Activated CD4-positive, alpha-beta T cell treated with anti-CD3 and anti-CD28 coated beads, Interleukin-2, Interleukin-6, amounts not matched to agents 100 ng/mL and 50 ng/mL, durations not matched to agents 16 hours and 8 hours (primary cell): ENCODE results near the gene ARFGAP1.

Experiments
- DNase-seq: peaks from one replicate; pipeline ENCODE4 v3.0.0-alpha.2; 2020

The ARFGAP1 gene

DNA sequence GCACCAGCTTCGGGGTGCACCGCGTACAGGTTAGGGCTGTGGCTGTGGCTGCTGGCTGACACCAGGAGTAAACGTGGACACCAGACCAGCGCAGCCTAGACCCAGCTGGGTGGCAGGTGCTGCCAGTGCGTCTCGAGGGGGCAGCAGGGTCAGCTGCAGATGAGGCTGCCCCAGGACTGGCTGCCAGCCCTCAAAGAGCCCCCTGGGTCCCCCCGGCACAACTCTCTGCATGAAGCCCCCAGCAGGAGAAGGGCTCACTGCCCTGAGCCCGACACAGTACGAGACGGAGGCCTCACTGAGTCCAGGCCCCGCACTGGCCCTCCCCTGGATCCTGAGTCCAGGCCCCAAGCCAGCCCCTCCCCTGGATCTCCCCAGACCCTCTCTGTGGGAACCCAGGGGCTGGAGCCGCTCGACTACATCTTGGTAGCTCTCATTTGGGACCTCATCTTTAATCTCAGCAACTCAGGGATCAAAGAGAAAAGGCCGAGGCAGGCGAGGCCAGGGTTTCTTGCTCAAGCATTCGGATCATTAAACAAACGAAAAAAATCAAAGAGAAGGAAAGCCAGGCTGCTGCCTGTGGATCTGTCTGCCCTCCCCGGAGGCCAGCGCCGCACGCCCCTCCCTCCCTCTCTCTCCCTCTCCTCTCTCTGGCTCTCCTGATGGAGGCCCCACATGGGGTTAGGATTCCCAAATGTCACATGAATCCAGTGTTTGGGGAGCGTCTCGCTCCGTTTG lies 11.4 kb upstream of the ARFGAP1 start:
- DNase-seq, result no peak

DNA sequence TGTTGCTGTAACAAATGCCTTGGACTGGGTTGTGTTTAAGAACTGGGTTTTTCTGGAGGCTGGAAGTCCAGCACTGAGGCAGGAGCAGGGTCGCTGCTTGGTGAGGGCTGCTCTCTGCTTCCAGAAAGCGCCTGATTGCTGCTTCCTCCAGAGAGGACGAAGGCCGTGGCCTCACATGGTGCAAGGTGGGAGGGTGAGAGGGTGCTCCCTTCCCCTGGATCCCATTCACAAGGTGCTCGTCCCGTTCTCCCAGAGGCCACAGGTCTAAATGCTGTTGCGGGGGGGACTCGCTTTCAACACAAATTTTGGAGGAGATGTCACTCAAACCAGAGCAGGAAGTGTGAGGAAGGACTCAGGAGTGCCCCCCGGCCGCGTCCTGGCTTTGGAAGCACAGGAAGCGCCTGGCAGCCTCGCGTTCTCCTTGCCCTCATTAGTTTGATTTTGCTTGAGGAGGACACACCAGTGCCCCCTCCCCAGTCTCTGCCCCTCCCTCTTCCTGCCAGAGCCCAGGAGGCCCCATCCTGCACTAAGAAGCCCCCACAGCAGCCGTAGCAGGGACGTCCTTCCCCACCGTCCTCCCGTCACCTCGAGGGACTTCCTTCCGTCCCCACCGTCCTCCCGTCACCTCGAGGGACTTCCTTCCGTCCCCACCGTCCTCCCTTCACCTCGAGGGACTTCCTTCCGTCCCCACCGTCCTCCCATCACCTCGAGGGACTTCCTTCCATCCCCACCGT lies 10.7 kb upstream of the ARFGAP1 start:
- no peak for DNase-seq

DNA sequence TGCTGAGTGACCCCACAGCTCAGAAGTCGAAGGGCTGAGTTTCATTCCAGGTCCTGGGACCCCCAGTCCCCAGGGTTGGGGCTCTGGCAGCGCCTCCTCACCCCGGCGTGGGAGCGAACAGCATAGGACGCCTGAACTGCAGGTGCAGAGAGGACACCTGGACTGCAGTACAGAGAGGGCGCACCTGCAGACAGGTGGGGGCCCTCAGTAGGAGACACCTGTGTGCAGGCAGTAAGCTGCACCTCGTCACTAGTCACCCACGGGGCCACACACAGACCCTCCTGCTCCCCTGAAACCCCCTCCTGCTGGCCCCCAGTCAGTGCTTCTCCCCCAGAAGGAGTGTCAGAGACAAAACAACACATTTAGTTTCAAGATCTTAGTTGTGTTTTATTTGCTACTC lies 9.8 kb upstream of the ARFGAP1 start:
- DNase-seq, result no peak

DNA sequence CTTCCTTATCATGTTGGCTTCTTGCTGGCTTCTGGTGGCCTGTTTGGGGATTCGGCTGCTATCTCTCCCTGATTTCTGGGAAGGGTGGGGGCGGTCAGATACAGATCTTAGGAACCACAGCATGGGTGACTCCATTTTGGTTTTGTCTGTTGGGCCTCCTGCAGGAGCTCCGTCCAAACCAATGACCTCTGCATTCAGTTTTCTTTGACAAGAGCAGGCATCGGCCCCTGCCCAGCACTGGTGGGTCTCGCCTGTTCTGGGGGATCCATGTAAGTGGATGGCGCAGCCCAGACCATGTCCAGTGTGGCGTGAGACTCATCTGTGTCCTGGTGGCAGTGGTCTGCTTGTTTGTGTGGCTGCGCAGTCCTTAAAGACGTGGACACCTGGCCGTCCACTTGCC lies 8.6 kb upstream of the ARFGAP1 start:
- no peak for DNase-seq

DNA sequence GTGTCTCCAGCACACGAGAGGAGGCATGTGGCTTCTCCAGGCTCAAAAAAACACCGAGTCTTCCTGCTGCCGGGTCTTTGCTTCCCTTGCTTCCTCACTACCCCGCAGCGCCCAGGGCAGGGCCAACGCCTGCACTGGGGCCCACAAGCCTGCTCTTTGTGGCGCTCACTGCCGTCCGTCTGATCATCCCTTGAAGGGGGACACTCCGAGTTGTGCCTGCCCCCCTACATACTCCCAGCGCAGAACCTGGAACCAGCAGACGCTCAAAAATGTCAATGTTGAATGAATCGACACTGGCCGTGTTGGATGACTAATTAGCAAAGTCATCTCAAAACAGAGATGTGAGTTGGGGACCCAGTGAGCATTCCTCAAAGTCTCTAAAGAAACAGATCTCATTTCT lies 8.1 kb upstream of the ARFGAP1 start:
- DNase-seq, result no peak

DNA sequence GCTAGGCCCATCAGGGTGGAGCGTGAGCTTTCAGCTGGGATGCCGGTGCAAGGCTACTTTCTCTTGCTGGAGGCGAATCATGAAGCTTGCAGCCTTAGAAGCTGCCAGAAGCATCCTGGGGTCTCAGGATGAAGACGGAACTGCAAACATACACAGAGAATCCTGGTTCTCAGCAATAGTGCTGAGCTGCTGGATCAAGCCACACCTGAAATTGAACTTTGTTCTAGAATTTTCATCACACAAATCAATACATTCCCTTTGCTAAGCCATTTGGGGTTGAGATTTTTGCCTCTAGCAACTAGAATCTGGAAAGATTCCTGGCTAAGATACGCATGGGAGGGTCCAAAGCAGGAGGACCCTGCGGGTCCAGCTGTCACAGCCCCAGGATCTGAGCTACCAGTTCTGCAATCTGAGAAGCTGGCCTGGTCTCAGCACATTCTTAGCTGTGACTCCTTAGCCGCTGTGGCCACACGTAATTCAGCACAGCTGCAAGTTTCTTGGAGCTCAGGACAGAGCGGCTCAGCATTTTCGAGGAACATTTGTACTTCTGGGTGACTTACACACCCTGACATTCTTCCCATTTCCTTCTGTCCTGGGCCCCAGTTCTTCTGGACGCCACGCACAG lies 6.6 kb upstream of the ARFGAP1 start:
- DNase-seq, result no peak

DNA sequence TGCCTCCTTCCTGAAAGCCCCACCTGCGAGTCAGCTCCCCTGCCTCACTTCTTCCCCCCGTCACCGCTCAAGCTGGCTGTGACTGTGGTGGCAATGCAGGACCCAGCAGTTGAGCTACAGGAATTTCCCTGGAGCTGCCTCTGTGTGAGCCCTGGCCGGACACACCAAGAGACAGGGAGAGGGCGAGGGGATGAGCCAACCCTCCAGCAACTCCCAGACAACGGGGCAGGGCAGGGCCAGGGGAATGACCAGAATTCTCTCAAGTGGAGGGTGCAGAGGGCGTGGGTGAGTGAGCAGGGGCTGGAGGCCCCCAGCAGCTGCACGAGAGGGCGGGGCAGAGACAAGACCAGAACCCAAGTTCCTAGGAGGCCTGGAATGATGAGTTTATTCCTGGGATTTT lies 4.9 kb upstream of the ARFGAP1 start:
- no peak for DNase-seq

DNA sequence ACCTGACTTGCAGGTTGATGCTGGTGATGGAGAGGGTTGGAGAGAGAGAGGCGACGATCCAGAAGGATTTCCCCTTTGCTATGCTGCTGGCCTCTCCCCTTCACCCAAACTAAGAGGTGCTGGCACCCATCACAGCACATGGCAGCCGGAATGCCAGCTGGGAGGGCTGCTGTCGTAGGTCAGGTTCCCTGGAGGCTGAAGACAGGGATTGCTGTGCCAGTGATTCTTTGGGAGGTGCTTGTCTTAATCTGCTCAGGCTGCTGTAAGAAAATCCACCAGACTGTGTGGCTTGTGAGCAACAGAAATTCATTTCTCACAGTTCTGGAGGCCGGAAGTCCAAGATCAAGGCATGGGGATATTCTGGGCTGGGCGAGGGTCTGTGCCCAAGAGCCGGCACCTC lies 4.4 kb upstream of the ARFGAP1 start:
- DNase-seq, result no peak

DNA sequence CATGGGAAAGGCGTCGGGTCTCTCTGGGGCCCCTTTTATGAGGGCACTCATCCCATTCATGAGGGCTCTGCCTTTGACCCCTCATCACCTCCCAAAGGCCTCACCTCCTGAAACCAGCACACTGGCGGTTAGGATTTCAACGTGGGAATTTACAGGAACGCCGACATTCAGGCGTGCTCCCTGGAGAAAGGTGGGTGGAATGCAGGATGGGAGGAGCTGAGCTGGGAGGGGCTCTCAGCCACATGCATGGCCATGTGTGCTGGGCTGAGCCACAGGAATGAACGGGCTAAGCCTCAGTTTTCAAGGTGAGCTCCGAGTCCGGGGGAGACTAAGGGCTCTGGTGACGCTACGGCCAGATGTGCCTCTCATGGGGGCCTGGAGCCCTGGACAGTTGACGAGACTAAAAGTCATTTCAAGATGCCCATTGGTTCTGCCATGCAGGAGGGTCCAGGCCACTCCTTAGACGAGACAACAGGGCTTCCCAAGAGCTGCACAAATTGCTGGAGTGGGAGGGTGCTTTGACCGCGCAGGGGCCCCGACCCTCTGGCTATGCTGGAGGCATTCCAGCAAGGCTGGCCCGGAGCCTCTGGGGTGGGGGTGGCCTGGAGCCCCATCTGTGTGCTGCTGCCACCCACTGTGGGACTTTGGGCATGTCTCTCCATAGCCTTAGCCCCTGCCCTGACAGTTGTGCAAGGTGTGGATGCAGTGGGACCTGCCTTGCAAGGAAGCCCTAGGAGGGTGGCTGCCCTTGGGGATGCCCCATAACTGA lies 3.8 kb upstream of the ARFGAP1 start:
- no peak for DNase-seq

DNA sequence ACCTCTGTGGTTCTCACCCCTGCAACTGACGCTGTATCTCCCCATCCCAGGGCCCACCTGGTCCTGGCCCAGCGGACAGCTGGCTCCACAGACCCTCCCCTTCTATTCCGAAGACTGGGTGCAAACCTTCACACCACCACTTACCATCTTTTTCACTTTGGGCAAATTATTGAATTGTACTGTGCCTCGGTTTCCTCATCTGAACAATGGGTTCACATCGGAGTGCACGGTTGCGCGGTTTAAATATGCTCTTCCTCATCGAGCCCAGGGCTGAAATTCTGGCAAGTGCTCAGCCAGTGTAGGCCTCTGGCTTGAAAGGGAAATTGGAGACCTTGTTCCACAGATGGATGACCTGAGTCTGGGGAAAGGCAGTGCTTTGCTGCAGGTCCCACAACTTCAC lies 2.9 kb upstream of the ARFGAP1 start:
- no peak for DNase-seq

DNA sequence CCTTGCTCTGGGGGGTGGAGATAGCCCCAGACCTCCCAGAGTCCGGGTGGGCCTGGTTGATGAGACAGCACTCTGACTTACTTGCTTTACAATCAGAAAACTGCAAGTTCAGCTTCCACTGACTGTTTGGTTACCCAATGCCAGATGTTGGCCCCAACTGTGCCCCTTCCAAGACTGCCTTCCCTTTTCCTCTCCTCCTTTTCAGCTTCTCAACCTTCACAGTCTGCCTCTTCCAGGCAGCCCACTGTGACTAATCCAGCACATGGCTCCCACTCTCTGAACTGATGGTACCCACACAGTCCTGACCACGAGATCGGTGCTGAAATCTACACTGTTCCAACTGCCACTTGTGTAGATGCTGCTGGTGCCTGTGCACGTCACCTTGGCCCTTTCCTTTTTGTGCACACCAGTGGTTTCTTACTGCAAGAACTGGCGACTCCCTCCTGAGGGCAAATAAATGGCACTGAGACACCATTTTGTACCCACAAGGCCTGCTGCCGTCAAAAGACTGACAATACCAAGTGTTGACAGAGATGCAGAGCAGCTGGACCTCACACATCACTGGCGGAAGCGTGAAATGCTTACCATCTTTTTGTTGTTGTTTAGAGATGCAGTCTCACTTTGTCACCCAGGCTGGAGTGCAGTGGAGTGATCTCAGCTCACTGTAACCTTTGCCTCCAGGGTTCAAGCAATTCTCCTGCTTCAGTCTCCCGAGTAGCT lies 1.8 kb upstream of the ARFGAP1 start:
- no peak for DNase-seq

DNA sequence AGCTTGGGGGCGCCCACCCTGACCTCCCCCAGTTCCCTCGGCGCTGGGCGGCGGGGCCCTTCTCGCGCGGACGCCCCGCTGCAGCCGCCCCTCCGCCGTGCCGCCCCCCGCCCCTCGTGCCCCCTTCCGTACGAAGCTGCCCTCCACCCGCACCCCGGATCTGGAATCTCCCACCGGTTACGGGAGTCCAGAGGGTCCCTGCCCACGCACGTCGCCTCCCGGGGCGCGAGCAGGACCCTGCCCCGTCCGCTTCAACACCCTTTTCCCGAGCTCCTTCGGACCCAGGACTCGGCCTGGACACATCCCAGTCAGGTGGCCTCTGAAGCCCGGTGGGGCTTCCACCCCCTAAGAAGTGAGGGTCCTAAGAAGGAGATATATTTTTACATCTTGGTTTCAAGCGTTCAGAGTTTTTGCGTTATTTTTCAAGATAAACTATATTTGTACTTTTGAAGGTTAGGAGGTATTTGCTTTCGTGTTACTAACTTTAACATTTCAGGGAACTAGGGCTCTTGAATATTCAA lies 506 bp downstream of the ARFGAP1 start:
- no peak for DNase-seq

DNA sequence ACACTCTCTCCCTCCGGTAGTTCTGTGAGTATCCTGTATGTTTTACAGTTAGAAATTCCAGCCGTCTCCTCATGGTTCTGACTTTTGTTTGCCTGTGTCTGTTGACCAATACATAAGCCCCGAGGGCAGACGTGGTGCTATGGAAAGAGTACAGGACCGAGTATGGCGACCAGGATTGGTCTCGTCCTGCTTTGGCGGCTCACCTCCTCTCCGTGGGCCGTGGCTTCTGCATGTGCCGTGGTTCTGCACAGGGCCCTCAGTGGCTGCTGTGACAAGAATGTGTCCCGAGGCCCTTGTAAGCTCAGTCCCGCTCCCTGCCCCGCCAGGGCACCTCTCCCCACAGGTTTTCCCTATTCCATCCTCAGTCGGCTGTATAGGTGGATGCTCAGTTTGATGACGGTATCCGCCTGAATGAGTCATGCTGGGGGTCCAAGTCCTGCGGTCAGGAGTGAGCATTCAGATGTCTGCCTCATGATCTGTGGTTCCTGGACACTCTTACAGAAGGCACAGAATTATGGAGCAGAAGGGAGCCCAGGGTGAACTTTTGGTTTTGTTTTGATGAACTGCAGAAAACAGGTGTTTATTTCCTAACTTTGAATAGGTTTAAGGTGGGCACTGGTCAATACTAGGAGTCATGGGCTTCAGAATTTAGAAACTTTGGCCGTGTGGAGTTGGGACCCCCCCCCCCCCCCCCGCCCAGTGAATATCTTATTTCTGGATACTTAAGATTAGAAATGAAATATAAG lies 1.2 kb downstream of the ARFGAP1 start:
- no peak for DNase-seq

DNA sequence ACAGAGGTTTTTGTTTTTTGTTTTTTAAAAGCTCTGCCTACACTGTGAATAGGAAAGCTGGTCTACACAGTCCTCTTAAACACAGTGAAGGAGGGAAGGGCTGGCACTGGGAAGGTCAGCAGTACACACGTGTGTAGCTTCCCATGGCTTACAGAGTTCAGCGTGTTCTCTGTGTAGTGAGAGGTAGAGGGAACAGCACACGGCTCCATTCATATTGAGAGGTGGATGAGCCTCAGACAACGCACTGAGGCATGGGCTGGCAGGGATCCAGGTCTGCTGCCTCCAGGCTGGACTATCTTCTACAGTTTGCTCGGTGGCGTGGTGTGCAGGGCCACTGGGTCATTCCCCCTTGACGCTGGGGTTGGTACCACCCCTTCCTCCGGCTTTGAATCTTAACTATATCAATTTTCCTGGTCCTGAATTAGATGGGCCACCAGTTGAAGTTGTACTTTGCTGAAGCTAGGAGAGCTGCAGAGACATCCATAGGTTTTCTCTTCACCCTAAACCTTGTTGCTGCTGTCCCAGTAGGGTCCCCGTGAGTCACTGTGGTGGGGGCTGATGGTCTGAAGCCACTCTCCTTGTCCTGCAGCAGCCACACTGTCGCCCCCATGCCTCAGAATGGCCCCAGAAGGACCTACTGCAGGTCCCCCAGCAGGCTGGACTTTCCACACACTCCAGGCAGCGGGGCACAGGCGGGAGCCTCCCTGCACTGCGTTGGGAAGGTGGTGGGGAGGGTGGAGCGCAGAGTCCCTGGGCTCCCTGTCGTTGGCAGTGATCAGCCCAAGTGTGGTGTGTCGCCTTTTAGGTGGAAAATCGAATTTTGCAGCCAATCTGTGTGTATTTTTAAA lies 2.0 kb downstream of the ARFGAP1 start:
- DNase-seq, result no peak

DNA sequence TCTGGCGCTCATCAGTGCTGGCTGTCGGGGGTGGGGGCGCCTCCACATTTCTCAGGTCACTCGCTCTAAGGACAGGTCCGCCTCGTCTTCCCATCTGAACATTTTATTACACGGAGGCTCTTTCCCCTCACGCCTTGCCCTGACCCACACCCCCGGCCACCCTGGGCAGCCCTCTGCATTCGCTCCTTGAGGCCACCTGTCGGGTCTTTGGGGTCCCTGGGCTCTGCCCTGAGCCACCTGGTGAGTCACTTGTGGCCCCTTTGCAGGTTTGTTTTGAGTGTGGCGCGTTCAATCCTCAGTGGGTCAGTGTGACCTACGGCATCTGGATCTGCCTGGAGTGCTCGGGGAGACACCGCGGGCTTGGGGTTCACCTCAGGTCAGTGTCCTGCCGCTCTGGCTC lies 3.2 kb downstream of the ARFGAP1 start:
- DNase-seq, result no peak

DNA sequence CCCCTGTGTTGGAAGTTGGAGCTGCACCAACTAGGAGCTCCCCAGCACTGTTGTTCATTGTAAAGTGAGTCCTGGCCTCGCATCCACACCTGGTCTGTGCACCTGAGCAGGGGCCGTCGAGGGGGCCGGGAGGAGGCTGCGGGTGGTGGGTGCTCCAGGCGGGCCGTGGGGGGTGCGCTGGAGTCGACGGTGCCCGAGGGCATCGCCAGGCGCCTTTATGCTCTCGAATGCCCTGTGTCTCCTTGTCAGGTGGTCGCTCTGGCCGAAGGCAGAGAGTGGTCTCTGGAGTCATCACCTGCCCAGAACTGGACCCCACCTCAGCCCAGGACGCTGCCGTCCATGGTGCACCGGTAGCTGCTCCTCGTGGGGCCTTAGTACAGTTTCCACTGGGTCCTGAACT lies 4.3 kb downstream of the ARFGAP1 start:
- no peak for DNase-seq

DNA sequence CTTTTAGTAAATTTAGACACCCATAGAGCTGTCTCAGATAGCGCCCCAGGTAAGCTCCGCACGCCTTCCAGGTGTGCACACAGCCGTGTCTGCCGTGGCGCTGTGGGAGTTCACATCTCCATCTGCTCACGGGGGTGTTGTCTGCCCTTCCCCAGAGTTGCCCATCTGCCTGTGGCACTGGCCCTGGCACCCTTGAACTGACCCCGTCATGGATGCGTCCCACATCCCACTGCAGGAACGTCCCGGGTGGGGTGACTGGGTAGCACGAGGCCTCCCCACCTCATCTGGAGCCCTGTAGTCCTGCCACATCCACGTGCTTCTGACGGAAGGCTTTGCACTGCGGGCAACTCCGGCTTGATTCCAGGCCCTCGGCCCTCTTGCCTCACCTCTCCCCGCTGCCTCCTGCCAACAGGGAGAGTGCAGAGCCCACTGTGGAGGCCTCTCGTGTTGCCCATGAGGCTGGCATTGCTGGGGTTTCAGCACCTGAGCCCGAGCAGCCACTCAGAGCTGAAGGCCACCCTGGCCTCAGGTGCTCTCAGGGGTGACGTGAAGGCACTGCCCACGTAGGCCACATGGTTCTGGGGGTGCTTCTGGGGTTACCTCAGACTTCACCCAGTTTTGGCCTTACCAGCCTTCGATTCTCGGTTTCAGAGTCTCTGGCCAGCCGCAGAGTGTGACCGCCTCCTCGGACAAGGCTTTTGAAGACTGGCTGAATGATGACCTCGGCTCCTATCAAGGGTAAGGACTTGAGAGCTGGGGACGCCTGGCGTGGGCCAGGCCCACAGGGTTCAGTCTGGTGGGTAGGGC lies 5.1 kb downstream of the ARFGAP1 start:
- no peak for DNase-seq

DNA sequence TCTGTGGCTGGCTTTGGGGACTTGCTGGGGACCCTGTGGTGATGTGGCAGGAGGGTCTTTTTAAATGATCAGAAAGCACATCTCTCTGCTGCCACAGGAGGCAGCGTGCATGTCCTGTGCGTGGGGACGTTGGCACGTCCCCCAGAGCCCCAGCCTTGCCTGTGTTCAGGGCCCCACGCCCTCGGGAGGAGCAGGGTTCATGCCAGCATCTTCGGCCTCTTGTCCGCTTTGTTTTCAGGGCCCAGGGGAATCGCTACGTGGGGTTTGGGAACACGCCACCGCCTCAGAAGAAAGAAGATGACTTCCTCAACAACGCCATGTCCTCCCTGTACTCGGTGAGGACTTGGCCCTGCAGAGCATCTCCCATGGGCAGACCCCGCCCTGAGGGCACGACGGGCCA lies 6.0 kb downstream of the ARFGAP1 start:
- DNase-seq, result no peak

DNA sequence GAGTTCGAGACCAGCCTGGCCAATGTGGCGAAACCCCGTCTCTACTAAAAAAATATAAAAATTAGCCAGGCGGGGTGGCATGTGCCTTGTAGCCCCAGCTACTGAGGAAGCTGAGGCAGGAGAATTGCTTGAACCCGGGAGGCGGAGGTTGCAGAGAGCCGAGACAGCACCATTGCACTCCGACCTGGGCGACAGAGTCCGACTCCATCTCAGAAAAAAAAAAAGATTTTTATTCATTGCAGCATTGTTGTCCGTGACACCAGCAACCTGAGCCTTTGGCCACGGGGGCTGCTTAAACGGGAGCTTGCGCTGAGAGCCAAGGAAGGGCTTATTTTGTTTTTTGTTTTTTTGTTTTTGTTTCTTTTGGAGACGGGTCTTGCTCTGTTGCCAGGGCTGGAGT lies 7.3 kb downstream of the ARFGAP1 start:
- no peak for DNase-seq

DNA sequence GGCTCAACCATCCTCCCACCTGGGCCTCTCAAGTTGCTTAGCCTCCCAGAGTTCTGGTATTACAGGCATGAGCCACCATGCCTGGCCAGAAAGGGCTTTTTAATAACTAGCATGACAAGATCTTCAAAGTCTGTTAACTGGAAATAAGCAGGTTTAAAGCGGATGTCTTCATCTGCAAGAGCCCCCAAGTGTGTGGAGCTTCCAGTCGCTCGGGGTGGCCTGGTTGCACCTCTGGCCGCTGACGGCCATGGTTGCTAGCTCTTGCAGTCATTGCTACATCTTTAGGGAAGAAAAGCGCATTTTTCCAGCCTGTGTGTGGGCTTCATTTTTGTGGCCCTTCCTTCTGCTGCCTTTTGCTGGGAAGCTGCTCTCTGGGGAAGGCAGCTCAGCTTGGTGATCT lies 7.8 kb downstream of the ARFGAP1 start:
- no peak for DNase-seq
